GM21367 (cell line): ENCODE measurements around the gene ICE1.
"Not testable (repeated sequence)": the region's sequence is repeated elsewhere in the genome, so short reads cannot be mapped to it uniquely, and the experiment has no call there.

Experiments
- ATAC-seq: cut with Tn5 transposase; IDR thresholded peaks from one replicate; pipeline ENCODE4 v1.9.1; 2021; ENCODE audit not compliant: unreplicated experiment

ICE1 gene

GRCh38 chr5:5403741-5404140 is 18.7 kb upstream of the ICE1 start:
- ATAC-seq: no peak

GRCh38 chr5:5404381-5404780 is 18.1 kb upstream of the ICE1 start:
- ATAC-seq: no peak

- ATAC-seq: no peak
Measured at GRCh38 chr5:5405441-5405840, 17.0 kb upstream of the ICE1 start.

GRCh38 chr5:5407924-5408323 is 14.6 kb upstream of the ICE1 start:
- no peak for ATAC-seq

GRCh38 chr5:5409151-5409810 is 13.2 kb upstream of the ICE1 start:
- ATAC-seq: no peak

- ATAC-seq: not testable (repeated sequence)
Measured at GRCh38 chr5:5413856-5414255, 8.6 kb upstream of the ICE1 start.

- no peak for ATAC-seq
Measured at GRCh38 chr5:5414999-5415398, 7.5 kb upstream of the ICE1 start.

- ATAC-seq: no peak
Measured at GRCh38 chr5:5416733-5417132, 5.7 kb upstream of the ICE1 start.

GRCh38 chr5:5418006-5418405 is 4.5 kb upstream of the ICE1 start:
- ATAC-seq: no peak

GRCh38 chr5:5418764-5419163 is 3.7 kb upstream of the ICE1 start:
- no peak for ATAC-seq

GRCh38 chr5:5419291-5420210 is 2.9 kb upstream of the ICE1 start:
- no peak for ATAC-seq

- ATAC-seq: no peak
Measured at GRCh38 chr5:5420251-5420650, 2.2 kb upstream of the ICE1 start.

- ATAC-seq: no peak
Measured at GRCh38 chr5:5421149-5421960, 1.1 kb upstream of the ICE1 start.

- ATAC-seq: peak; percentile 15
Measured at GRCh38 chr5:5422819-5423515, 490 bp downstream of the ICE1 start.

GRCh38 chr5:5423586-5423985 is 1.1 kb downstream of the ICE1 start:
- ATAC-seq: no peak

GRCh38 chr5:5424736-5425135 is 2.3 kb downstream of the ICE1 start:
- ATAC-seq: no peak

- ATAC-seq: no peak
Measured at GRCh38 chr5:5430136-5430535, 7.7 kb downstream of the ICE1 start.

- no peak for ATAC-seq
Measured at GRCh38 chr5:5432020-5432707, 9.7 kb downstream of the ICE1 start.

GRCh38 chr5:5436203-5436760 is 13.8 kb downstream of the ICE1 start:
- no peak for ATAC-seq
